Measurements from ENCODE around the gene PTPRE.

- no peak for TF ChIP-seq CTCF (conservative IDR thresholded peaks at IDR 0.05)
- no peak for TF ChIP-seq EZH2 (IDR thresholded peaks at IDR 0.05; ENCODE audit: low read depth)
Observed at GRCh38 chr10:127886371-127887051, 20.4 kb upstream of the PTPRE start.
